HepG2 (cell line): ENCODE results near the gene CAPN12. TPM values are rescaled to one million over a fixed set of nuclear protein-coding genes. Genes with fewer than 3 reads are reported as not detected.

Source experiments
- CEBPG ChIP-seq: IDR thresholded peaks from 2 replicates; pipeline ENCODE4 v1.6.1; 2016
- GATAD1 ChIP-seq: IDR thresholded peaks from 2 replicates; pipeline ENCODE4 v1.6.1; 2016; ENCODE audit warnings: missing genetic modification reagents, missing compliant biosample characterization
- MAZ ChIP-seq, 2 experiments: sonication (generic) in 1 of 2; formaldehyde crosslinking in 1 of 2; IDR thresholded peaks; 2 replicates each; pipeline versions ENCODE4 v1.5.0 to v1.6.1; 2012 to 2020; ENCODE audit warnings: low read depth in 2 of 2, mild to moderate bottlenecking in 2 of 2, borderline replicate concordance in 1 of 2, improper control_type of control experiment in 1 of 2, low read length in 1 of 2, missing genetic modification reagents in 1 of 2, moderate library complexity in 1 of 2
- MYC ChIP-seq: sonication (generic); formaldehyde crosslinking; IDR thresholded peaks from 2 replicates; pipeline ENCODE4 v1.9.0; 2021; ENCODE audit warnings: missing genetic modification reagents, borderline replicate concordance
- RBM22 ChIP-seq: fragments of 200-400 bp; formaldehyde crosslinking; optimal IDR thresholded peaks from 2 replicates; pipeline ENCODE3; 2017; ENCODE audit warnings: mild to moderate bottlenecking, low read length, moderate library complexity
- RXRA ChIP-seq: sonication (generic); formaldehyde crosslinking; IDR thresholded peaks from 2 replicates; pipeline ENCODE4 v1.5.1; 2020; ENCODE audit warnings: missing genetic modification reagents
- SALL1 ChIP-seq: sonication (generic); formaldehyde crosslinking; IDR thresholded peaks from 2 replicates; pipeline ENCODE4 v1.8.0; 2022; ENCODE audit warnings: mild to moderate bottlenecking, missing genetic modification reagents
- SAP130 ChIP-seq: IDR thresholded peaks from 2 replicates; pipeline ENCODE4 v1.6.1; 2016; ENCODE audit warnings: low read depth
- TCF12 ChIP-seq, 2 experiments: fragments of 450-650 bp in 1 of 2; sonication (generic) in 1 of 2; formaldehyde crosslinking in 1 of 2; IDR thresholded peaks; 2 replicates each; pipeline versions ENCODE4 v1.6.1 to v1.8.0; 2017 to 2022; ENCODE audit warnings: antibody characterized with exemption in 1 of 2, mild to moderate bottlenecking in 1 of 2, missing genetic modification reagents in 1 of 2, moderate library complexity in 1 of 2
- ZBTB38 ChIP-seq: sonication (generic); formaldehyde crosslinking; IDR thresholded peaks from 2 replicates; pipeline ENCODE4 v1.5.1; 2020; ENCODE audit warnings: mild to moderate bottlenecking, missing genetic modification reagents
- ZC3H13 ChIP-seq: sonication (generic); formaldehyde crosslinking; IDR thresholded peaks from 2 replicates; pipeline ENCODE4 v1.8.1; 2023; ENCODE audit warnings: mild to moderate bottlenecking, missing genetic modification reagents, moderate library complexity
- ZNF121 ChIP-seq: sonication (generic); formaldehyde crosslinking; IDR thresholded peaks from 2 replicates; pipeline ENCODE4 v1.5.0; 2020; ENCODE audit warnings: mild to moderate bottlenecking, missing genetic modification reagents
- polyA plus RNA-seq, 8 experiments: library from polyadenylated mRNA; depleted of rRNA in 3 of 8; stranded (reverse) in 7 of 8; unstranded in 1 of 8; fragments of >200 nt; fragmentation: Illumina TruSeq in 4 of 8; extraction: Trizol in 4 of 8; gene quantifications; 2 replicates each; pipeline versions ENCODE4 v1.2.1 to v1.2.3, GENCODE V29; 2011 to 2016; ENCODE audit warnings: low read depth in 4 of 8, missing spikeins in 1 of 8, mixed read lengths in 1 of 8; ENCODE audit not compliant: insufficient read depth in 1 of 8
- total RNA-seq, 5 experiments: library from RNA; depleted of rRNA; stranded (reverse); fragments of >200 nt; fragmentation: Illumina TruSeq; extraction: Trizol; gene quantifications; 2 replicates each; pipeline ENCODE4 v1.2.3, GENCODE V29; 2016; ENCODE audit warnings: low read depth in 1 of 5

CAPN12 gene
- total and polyA plus RNA-seq, 2 of the 13 experiments (the other 11 are each of a cell fraction or from before 2014, with no cell fraction given): 1.6 to 13.6 TPM

DNA sequence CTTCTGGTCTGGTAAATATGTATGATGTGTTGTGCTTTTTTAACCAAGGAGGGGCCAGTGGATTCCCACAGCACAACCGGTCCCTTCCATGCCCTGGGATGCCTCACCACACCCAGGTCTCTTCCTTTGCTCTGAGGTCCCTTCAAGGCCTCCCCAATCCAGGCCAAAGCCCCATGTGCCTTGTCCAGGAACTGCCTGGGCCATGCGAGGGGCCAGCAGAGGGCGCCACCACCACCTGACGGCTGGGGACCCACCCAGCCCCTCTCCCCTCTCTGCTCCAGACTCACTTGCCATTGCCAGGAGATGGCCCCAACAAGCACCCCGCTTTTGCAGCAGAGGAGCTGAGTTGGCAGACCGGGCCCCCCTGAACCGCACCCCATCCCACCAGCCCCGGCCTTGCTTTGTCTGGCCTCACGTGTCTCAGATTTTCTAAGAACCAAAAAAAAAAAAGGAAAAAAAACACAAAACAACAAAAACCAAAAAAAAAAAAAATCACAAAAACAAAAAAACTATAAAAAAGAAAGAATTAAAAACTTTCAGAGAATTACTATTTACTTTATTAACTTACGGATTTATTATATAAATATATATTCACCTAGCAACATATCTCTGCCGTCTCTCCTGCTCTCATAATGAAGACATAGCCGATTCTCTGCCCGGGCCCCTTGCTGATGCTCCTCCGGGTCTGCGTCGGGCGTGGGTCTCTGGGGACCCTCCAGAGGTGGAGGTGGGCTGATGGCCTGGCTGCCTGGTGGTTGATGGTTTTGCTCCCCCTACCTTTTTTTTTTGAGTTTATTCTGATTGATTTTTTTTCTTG is 14.4 kb downstream of the CAPN12 start (continued):
- peak; percentile 58; the same call in 1 of the 2 replicates for TF ChIP-seq MYC (CRISPR knock-in tag)
- TF ChIP-seq RXRA (CRISPR knock-in tag): 0 out of 2 replicates have a peak, but pooled peaks have one; percentile 30
- TF ChIP-seq ZBTB38: peak; percentile 36; the same call in 1 of the 2 replicates
- 0 out of 2 replicates have a peak, but pooled peaks have one; percentile 54 for TF ChIP-seq ZNF121 (CRISPR knock-in tag)
- TF ChIP-seq TCF12 (IDR thresholded peaks at IDR 0.05): no peak
- TF ChIP-seq TCF12 (CRISPR knock-in tag; IDR thresholded peaks at IDR 0.05): no peak
- 0 out of 2 replicates have a peak, but pooled peaks have one; percentile 32 for TF ChIP-seq SAP130 (CRISPR knock-in tag)
- peak; percentile 24; the same call in 1 of the 2 replicates for TF ChIP-seq SALL1 (CRISPR knock-in tag)
- no peak for TF ChIP-seq CEBPG
- no peak for TF ChIP-seq MAZ (IDR thresholded peaks at IDR 0.05; ENCODE audit: borderline replicate concordance, low read depth, low read length)
- 0 out of 2 replicates have a peak, but pooled peaks have one; percentile 46 for TF ChIP-seq MAZ (CRISPR knock-in tag; IDR thresholded peaks at IDR 0.05; ENCODE audit: low read depth)
- no peak for TF ChIP-seq ZC3H13
- peak; percentile 52 for TF ChIP-seq RBM22
- TF ChIP-seq GATAD1 (CRISPR knock-in tag): peak; percentile 47; the same call in 1 of the 2 replicates
